Esophagus muscularis mucosa (tissue), 4 donors: ENCODE results near the gene LENG8. TPM values are rescaled to one million over a fixed set of nuclear protein-coding genes. Genes with fewer than 3 reads are reported as not detected.
"Not testable (repeated sequence)": the region's sequence is repeated elsewhere in the genome, so short reads cannot be mapped to it uniquely, and the experiment has no call there.

Source experiments
- DNase-seq: peaks from one replicate; pipeline ENCODE4 v3.0.0-alpha.2; 2017; ENCODE audit errors: extremely low spot score
- H3K27ac ChIP-seq, 4 donors: fragments of 200-600 bp; sonication (generic); replicated peaks in 1 of 4; 1 replicate in 3 of 4; 2 replicates in 1 of 4; pipeline ENCODE4 v1.5.1; 2016 to 2019; ENCODE audit warnings: mild to moderate bottlenecking in 1 of 4
- H3K27me3 ChIP-seq, 4 donors: fragments of 200-600 bp; sonication (generic); one replicate each; pipeline versions ENCODE4 v1.5.1 to v1.6.0; 2016 to 2019
- H3K36me3 ChIP-seq, 4 donors: fragments of 200-600 bp; sonication (generic); one replicate each; pipeline ENCODE4 v1.5.1; 2016 to 2019
- H3K4me1 ChIP-seq, 4 donors: fragments of 200-600 bp; sonication (generic); one replicate each; pipeline ENCODE4 v1.5.1; 2016 to 2019
- H3K4me3 ChIP-seq, 4 donors: fragments of 200-600 bp; sonication (generic); 1 replicate in 2 of 4; 2 replicates in 2 of 4; pipeline ENCODE4 v1.5.1; 2016 to 2019; ENCODE audit warnings: mild to moderate bottlenecking in 4 of 4, moderate library complexity in 1 of 4
- H3K9me3 ChIP-seq, 4 donors: fragments of 200-600 bp; sonication (generic); 1 replicate in 3 of 4; 2 replicates in 1 of 4; pipeline ENCODE4 v1.5.1; 2016 to 2019
- EP300 ChIP-seq: sonication (generic); formaldehyde crosslinking; IDR thresholded peaks from one replicate; pipeline ENCODE4 v1.6.1; 2017; ENCODE audit warnings: antibody characterized with exemption
- POLR2A ChIP-seq: fragments of 450-650 bp; IDR thresholded peaks from one replicate; pipeline ENCODE4 v1.6.1; 2017; ENCODE audit warnings: antibody characterized with exemption, moderate library complexity, mild to moderate bottlenecking, low read depth
- POLR2AphosphoS5 ChIP-seq, 2 donors: sonication (generic); formaldehyde crosslinking; IDR thresholded peaks; one replicate each; pipeline ENCODE4 v1.6.1; 2017; ENCODE audit warnings: antibody characterized with exemption in 2 of 2
- WGBS: methylation state at CpG from one replicate; pipeline ENCODE4 v1.1.5; 2018; 5-methylcytosine and 5-hydroxymethylcytosine counted together
- intact Hi-C: fragments of 100-400 bp; cut with DNase I; formaldehyde crosslinking; loops from one replicate; pipeline ENCODE4 v1.15.1; 2023
- small RNA-seq, 3 donors: library from RNA; depleted of rRNA; stranded (forward); fragments of <200 nt; gene quantifications; one replicate each; pipeline ENCODE3, GENCODE V24; 2016
- total RNA-seq, 4 donors: library from RNA; depleted of rRNA; stranded (reverse); fragments of >200 nt; gene quantifications; one replicate each; pipeline versions ENCODE4 v1.1.0 to v1.2.1, GENCODE V29; 2016
- TF ChIP-seq, protein P1 (sequence below), 3 experiments: fragments of 200-600 bp in 2 of 3; fragments of 450-650 bp in 1 of 3; sonication (generic) in 2 of 3; IDR thresholded peaks; one replicate each; pipeline ENCODE4 v1.5.1; 2017 to 2019; ENCODE audit warnings: antibody characterized with exemption in 3 of 3, mild to moderate bottlenecking in 2 of 3, moderate library complexity in 1 of 3

Gene LENG8
- total RNA-seq, 4 donors from 2014 or later = 42.9 to 115 (median 72.2) TPM

DNA sequence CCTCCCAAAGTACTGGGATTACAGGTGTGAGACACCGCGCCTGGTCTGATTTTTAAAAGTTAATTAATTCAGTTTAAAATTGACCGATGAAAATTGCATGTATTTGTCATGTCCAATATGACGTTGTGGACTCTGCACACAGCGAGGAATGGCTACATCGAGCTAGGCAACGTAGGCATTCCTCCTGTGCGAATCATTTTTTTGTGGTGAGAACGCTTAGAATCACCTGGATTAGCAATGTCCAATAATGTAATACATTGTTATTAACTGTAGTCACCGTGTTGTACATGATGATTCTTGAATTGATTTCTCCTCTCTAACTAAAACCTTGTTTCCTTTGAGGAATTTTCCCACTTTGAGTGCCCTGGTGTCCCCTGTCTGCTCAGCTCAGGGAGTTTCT, 57.1 kb downstream of the LENG8 start:
- Histone ChIP-seq H3K27me3 (peaks cover 0 to 53% (median 0%) of the 10 kb centered on the region in 4 donors), H3K4me3 (no peak overlapping the region), H3K27ac (no peak overlapping the region), H3K36me3 (no peaks in the 10 kb centered on the region), H3K4me1 (no peaks in the 10 kb centered on the region), H3K9me3 (no peaks in the 10 kb centered on the region)
- TF ChIP-seq POLR2AphosphoS5 (IDR thresholded peaks at IDR 0.05) = no peak
- TF ChIP-seq EP300 = no peak
- TF ChIP-seq, protein P1, sequence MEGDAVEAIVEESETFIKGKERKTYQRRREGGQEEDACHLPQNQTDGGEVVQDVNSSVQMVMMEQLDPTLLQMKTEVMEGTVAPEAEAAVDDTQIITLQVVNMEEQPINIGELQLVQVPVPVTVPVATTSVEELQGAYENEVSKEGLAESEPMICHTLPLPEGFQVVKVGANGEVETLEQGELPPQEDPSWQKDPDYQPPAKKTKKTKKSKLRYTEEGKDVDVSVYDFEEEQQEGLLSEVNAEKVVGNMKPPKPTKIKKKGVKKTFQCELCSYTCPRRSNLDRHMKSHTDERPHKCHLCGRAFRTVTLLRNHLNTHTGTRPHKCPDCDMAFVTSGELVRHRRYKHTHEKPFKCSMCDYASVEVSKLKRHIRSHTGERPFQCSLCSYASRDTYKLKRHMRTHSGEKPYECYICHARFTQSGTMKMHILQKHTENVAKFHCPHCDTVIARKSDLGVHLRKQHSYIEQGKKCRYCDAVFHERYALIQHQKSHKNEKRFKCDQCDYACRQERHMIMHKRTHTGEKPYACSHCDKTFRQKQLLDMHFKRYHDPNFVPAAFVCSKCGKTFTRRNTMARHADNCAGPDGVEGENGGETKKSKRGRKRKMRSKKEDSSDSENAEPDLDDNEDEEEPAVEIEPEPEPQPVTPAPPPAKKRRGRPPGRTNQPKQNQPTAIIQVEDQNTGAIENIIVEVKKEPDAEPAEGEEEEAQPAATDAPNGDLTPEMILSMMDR (IDR thresholded peaks at IDR 0.05) = no peak
- intact Hi-C loops = no loop called here
- 89% methylated on average over 10 of the region's 10 CpGs for WGBS
- DNase-seq = no peak

DNA sequence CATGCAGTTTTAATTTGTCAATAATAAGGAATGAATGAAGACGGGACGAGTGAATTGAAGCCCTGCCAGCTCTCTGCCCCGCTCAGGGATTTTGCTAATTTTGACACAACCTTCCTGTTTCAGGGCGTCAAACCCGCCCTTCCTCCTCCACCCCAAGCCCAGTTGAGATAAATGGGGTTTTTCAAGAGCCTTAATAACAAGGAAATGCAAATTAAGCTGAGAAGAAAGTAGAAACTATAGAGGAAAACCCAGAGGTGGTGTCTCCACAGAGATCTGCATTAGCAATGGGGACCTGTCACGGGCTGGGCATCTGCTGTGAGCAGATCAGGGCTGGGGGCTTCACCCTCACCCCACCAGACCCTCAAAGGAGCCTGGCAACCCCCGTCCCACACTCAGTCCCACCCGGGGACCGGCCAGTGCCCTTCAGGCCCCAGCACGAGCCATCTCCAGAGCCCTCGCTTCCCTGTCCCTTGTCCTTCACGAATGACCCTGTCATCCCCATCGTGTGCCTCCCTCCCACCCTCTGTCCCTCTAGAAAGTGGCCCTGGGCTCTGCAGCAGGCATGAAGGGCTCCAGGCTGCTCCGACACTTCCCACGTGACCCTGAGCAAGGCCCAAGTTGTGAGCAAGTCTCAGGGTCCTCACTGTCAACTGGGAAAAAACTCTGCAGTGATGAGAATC, 58.2 kb downstream of the LENG8 start:
- H3K27ac ChIP-seq, H3K4me3 ChIP-seq, intact Hi-C loops, H3K4me1 ChIP-seq, H3K36me3 ChIP-seq, DNase-seq, H3K9me3 ChIP-seq: not testable (repeated sequence)
- WGBS = 72% methylated on average over 10 of the region's 15 CpGs
- H3K27me3 ChIP-seq = peaks cover 0 to 57% (median 0%) of the 10 kb centered on the region in 4 donors

DNA sequence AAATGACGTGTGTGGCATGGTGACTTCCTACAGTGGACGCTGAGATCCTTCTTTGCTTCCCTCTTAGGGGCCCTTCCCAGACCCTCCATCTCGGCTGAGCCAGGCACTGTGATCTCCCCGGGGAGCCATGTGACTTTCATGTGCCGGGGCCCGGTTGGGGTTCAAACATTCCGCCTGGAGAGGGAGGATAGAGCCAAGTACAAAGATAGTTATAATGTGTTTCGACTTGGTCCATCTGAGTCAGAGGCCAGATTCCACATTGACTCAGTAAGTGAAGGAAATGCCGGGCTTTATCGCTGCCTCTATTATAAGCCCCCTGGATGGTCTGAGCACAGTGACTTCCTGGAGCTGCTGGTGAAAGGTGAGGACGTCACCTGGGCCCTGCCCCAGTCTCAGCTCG, 58.8 kb downstream of the LENG8 start:
- H3K9me3 ChIP-seq = no peaks in the 10 kb centered on the region
- intact Hi-C loops = no loop called here
- TF ChIP-seq EP300 = no peak
- TF ChIP-seq POLR2A = no peak
- TF ChIP-seq, protein P1 (IDR thresholded peaks at IDR 0.05) = no peak
- TF ChIP-seq POLR2AphosphoS5 (IDR thresholded peaks at IDR 0.05) = no peak

DNA sequence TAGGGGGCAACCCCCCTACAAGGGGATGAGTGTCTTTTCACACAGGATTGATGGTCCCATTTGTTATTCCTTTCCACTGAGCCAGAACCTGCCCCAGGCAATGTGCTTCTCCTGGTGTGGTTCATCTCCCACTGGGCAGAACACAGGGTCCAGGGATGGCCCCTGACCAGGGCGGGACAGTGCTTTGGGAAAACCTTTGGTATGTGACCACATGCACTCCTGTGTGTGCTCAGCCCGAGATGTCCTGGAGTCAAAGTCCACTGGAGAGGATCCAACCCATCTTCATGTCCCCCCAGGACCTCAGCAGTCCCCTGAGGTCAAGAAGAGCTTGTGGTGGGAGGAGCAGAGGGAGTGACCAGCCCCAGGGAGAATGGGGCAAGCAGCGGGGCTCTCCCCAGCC, 59.5 kb downstream of the LENG8 start:
- WGBS = no CpG with 5 or more reads among the region's 3 CpGs
- peaks cover 0 to 51% (median 0%) of the 10 kb centered on the region in 4 donors for H3K27me3 ChIP-seq
- H3K36me3 ChIP-seq, DNase-seq, H3K4me1 ChIP-seq, intact Hi-C loops, H3K9me3 ChIP-seq, H3K27ac ChIP-seq, H3K4me3 ChIP-seq: not testable (repeated sequence)

More for the DNA sequence above, 58.8 kb downstream of the LENG8 start:
- Histone ChIP-seq H3K36me3 (no peaks in the 10 kb centered on the region), H3K27me3 (peaks cover 0 to 53% (median 0%) of the 10 kb centered on the region in 4 donors), H3K27ac (no peak overlapping the region), H3K4me1 (no peaks in the 10 kb centered on the region), H3K4me3 (no peak overlapping the region)
- no peak for DNase-seq
- 52% methylated on average over 12 of the region's 12 CpGs for WGBS

DNA sequence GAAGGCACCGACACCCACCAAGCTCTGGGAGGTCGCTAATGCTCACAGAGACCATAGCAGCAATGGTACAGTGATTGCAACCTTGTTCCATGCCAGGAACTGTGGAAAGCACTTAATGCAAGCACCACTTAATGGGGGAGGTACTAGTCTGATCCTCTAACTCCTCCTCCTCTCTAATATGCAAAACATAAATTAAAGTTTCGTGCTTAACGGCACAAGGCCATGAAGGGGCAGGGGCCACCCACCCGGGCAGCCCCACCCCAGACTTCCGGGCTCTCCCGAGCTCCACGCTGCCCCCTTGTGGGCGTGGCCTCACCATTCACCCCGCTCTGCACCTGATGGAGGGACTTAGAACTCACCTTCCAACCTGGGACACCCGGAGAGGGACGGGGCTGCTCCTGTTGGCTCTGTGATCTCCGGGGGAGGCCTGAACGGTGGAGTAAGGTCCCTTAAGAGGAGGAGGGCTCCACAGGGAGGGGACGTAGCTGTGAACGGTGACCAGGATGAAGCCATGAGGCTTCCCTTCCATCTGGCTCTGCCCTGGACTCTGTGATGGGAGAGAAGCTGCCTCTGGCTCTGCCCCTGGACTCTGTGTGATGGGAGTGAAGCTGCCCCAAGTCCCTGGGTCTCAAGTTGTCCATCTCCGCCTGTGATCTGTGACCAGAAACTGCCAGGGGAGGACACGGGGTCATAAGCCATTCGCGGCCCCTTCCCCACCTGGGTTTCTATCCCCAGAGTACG, 60.4 kb downstream of the LENG8 start:
- intact Hi-C loops, DNase-seq, H3K36me3 ChIP-seq, H3K4me3 ChIP-seq, H3K4me1 ChIP-seq, H3K9me3 ChIP-seq, H3K27ac ChIP-seq: not testable (repeated sequence)
- H3K27me3 ChIP-seq = peaks cover 0 to 47% (median 0%) of the 10 kb centered on the region in 4 donors
- WGBS = 40% methylated on average over 1 of the region's 21 CpGs

Small RNA genes within 50 kb of the gene (small RNA-seq; reads per million reads assigned to genes)
- gene AC245884.3 = 0 reads per million in 3 donors

Other genes with a start within 250 kb of the LENG8 start
- 1,000 to 10,000 TPM; 1,410 to 2,465 (median 1,750) TPM for gene RPS9, start 248.3 kb upstream of the LENG8 start, total RNA-seq
- gene LILRB3, start 226.2 kb upstream of the LENG8 start, total RNA-seq = 10 to 100 TPM in 2 of 4 donors, 1 to 10 TPM in 2; 9.1 to 36.1 (median 11.3) TPM
- gene LILRA6, start 206.4 kb upstream of the LENG8 start, total RNA-seq = 1 to 10 TPM in 3 of 4 donors, under 1 TPM in 1; 0.86 to 2.9 (median 2.6) TPM
- gene LILRB5, start 191.9 kb upstream of the LENG8 start, total RNA-seq = 10 to 100 TPM; 16.6 to 26.6 (median 21.4) TPM
- 1 to 10 TPM; 2.1 to 5.6 (median 2.6) TPM for gene LILRB2, start 168.1 kb upstream of the LENG8 start, total RNA-seq
- gene LILRA5, start 136.0 kb upstream of the LENG8 start, total RNA-seq = 10 to 100 TPM in 1 of 4 donors, 1 to 10 TPM in 3; 1.5 to 12.1 (median 2.7) TPM
- gene LILRA4, start 110.0 kb upstream of the LENG8 start, total RNA-seq = not detected
- gene LAIR1, start 84.3 kb upstream of the LENG8 start, total RNA-seq = 10 to 100 TPM in 3 of 4 donors, 1 to 10 TPM in 1; 7.6 to 23.4 (median 13.0) TPM
- gene TTYH1, start 33.7 kb upstream of the LENG8 start, total RNA-seq = 1 to 10 TPM in 3 of 4 donors, under 1 TPM in 1; 0.83 to 8.0 (median 5.6) TPM
- 1 to 10 TPM; 5.4 to 9.3 (median 8.1) TPM for gene LENG9, start 14.6 kb downstream of the LENG8 start, total RNA-seq
- 10 to 100 TPM; 10.8 to 27.1 (median 20.6) TPM for gene CDC42EP5, start 24.1 kb downstream of the LENG8 start, total RNA-seq
- not detected for gene LAIR2, start 53.6 kb downstream of the LENG8 start, total RNA-seq
- 1 to 10 TPM in 3 of 4 donors, under 1 TPM in 1; 0.83 to 4.6 (median 2.3) TPM for gene LILRA2, start 124.6 kb downstream of the LENG8 start, total RNA-seq
- 1 to 10 TPM in 1 of 4 donors, under 1 TPM in 3; 0.23 to 2.0 (median 0.47) TPM for gene LILRA1, start 144.4 kb downstream of the LENG8 start, total RNA-seq
- gene LILRB1, start 181.3 kb downstream of the LENG8 start, total RNA-seq = 1 to 10 TPM; 1.4 to 5.0 (median 2.7) TPM
- 10 to 100 TPM in 1 of 4 donors, 1 to 10 TPM in 3; 4.9 to 16.2 (median 6.5) TPM for gene LILRB4, start 213.8 kb downstream of the LENG8 start, total RNA-seq